Measurements from ENCODE around the gene EXOC6B. TPM values are rescaled to one million over a fixed set of nuclear protein-coding genes. Genes with fewer than 3 reads are reported as not detected.

The EXOC6B gene
- total and polyA plus RNA-seq, 2 of the 8 experiments (the other 6 are each of a cell fraction or from before 2014, with no cell fraction given): 13.5 to 33.0 TPM

DNA sequence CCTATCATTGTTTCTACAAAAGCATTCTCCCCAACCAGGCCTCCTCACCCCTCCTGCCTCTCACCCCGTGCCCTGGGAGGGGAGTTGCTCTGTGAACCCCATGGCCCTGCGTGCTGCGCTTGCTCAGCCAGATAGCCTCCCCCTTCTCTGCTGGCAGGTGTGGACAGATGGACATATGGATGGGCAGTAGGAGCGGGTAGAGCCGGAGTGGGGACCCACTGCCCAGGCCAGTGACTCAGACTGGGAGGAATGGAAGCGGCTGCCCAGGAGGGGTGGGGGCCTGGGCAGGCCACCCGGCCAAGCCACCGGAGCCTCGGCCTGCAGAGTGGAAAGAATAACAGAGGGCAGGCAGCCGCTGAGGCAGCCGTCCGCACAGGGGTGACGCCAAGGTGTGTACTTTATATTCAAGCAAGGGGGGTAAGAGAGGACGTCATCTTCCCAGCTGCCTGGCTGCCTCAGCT, 686.9 kb downstream of the EXOC6B start (continued):
- no peak for TF ChIP-seq SRF (IDR thresholded peaks at IDR 0.05; ENCODE audit: low read depth, low read length)
- no peak for TF ChIP-seq BACH1 (IDR thresholded peaks at IDR 0.05; ENCODE audit: low read length)
- TF ChIP-seq HDAC2 (IDR thresholded peaks at IDR 0.05; ENCODE audit: borderline replicate concordance in 1 of 2, low read depth in 2 of 2, low read length in 2 of 2): no peak
- no peak for TF ChIP-seq BCL11A (IDR thresholded peaks at IDR 0.05; ENCODE audit: low read depth in 2 of 2, low read length in 2 of 2)
- TF ChIP-seq KDM5A (IDR thresholded peaks at IDR 0.05; ENCODE audit: low read length): no peak
- TF ChIP-seq EZH2 (IDR thresholded peaks at IDR 0.05; ENCODE audit: low read depth, low read length, severe bottlenecking): no peak
- no peak for TF ChIP-seq RBBP5 (IDR thresholded peaks at IDR 0.05; ENCODE audit: borderline replicate concordance, low read depth, low read length)
- TF ChIP-seq FOSL1 (IDR thresholded peaks at IDR 0.05; ENCODE audit: insufficient read depth, low read depth, low read length): no peak
